NAMALWA (cell line): Measurements from ENCODE around the gene ANKRD44.
"Not testable (repeated sequence)": the region's sequence is repeated elsewhere in the genome, so short reads cannot be mapped to it uniquely, and the experiment has no call there.

Source experiments
- DNase-seq: peaks from one replicate; pipeline ENCODE4 v3.0.0-alpha.2; 2015; ENCODE audit warnings: low spot score

ANKRD44 gene

GRCh38 chr2:197076652-197077051 is 233.9 kb downstream of the ANKRD44 start:
- no peak for DNase-seq

- peak; percentile 54 for DNase-seq
Measured at GRCh38 chr2:197075754-197076337, 234.7 kb downstream of the ANKRD44 start.

GRCh38 chr2:197075281-197075680 is 235.3 kb downstream of the ANKRD44 start:
- DNase-seq = no peak

- no peak for DNase-seq
Measured at GRCh38 chr2:197073701-197074433, 236.7 kb downstream of the ANKRD44 start.

- DNase-seq = no peak
Measured at GRCh38 chr2:197073270-197073669, 237.3 kb downstream of the ANKRD44 start.

DNA sequence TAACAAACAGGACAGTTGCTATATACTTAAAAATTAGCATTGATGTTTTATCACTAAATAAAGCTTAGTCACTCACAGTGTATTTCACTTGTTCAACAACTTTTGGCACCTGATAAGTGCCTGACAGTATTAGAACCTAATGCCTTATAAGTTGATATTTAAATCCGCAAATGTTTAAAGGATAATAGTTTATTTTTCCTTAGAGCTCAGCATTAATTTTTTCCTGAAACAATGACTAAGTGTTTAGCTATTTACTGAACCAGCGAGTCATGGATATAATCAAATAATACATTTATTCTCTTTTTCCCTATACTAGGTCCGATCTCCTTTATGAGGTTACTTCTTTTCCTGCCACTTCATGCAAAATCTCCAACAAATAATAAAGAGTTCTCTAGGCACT is 238.0 kb downstream of the ANKRD44 start:
- DNase-seq = no peak

DNA sequence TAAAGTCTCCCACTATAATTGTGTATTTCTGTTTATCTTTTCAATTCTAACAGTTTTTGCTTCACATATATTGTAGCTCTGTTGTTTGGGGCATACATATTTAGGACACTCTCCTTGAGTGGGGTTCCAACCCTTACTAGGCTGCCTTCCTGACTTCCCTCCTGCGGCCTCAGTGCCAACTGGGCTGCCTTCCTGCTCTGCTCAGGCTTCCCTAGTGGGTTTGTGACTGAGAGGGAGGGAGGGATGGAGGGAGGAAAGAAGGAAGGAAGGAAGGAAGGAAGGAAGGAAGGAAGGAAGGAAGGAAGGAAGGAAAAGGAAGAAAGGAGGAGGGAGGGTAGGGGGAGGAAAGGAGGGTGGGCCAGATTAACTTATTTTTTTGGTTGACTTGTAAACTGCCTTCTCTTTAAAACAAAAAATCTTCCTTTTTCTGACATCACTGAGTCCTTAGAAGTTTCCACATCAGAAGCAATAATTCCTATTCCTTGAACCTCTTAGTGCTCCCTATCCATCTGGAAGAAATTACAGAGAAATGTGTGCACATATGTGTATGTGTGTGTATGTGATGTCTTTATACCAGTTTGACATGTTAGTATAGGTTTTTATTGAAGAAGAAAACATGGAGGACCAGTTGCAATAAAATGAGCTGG is 238.7 kb downstream of the ANKRD44 start:
- no peak for DNase-seq

DNA sequence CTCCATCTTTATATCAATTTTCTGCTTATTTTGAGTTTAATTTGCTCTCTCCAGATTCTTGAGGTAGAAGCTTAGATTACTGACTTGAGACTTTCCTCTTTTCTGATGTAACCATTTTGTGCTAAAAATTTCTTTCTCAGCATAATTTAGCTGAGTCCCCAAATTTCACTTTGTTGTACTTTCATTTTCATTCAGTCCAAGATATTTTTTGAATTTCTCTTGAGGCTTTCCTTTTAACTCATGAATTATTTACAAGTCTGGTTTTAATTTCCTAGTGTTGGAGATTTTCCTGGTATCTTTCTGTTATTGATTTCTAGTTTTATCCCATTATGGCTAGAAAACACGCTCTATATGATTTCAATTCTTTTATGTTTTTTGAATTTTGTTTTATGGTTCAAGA is 239.4 kb downstream of the ANKRD44 start:
- no peak for DNase-seq

DNA sequence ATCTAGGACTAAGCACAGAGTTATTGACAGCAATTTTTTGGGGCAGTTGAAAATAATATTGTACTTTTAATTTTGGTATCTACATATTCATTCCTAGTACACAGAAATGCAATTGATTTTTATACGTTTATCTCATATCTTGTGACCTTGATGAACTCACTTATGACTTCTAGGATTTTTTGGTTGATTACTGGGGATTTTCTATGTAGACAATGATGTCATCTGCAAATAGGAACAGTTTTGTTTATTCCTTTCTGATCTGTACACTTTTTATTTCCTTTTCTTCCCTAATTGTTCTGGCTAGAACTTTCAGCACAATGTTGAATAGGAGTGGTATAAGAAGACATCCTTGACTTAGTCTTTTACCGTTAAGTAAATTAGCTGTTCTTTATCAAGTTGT is 240.6 kb downstream of the ANKRD44 start:
- DNase-seq = no peak

GRCh38 chr2:197062574-197062973 is 248.0 kb downstream of the ANKRD44 start:
- not testable (repeated sequence) for DNase-seq

GRCh38 chr2:197059477-197059876 is 251.1 kb downstream of the ANKRD44 start:
- DNase-seq = no peak

GRCh38 chr2:197058777-197059300 is 251.7 kb downstream of the ANKRD44 start:
- no peak for DNase-seq

DNA sequence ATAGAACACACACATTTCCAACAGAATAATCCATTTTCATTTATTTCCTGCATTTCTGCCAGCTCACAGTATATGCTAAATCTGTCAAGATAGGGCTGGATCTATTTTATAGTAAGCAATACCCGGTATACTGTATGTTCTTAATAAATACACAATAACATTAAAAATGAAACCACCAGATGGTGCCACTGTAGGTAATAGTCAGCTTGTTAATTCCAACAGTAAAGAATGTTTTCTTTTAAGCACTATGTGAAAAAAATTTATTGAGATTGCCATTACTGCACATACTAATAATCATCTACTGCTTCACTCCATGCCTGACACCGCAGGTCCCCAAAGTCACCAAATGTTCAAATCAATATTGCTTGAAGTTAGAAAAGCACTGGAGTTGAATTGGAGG is 252.6 kb downstream of the ANKRD44 start:
- DNase-seq = peak; percentile 16

DNA sequence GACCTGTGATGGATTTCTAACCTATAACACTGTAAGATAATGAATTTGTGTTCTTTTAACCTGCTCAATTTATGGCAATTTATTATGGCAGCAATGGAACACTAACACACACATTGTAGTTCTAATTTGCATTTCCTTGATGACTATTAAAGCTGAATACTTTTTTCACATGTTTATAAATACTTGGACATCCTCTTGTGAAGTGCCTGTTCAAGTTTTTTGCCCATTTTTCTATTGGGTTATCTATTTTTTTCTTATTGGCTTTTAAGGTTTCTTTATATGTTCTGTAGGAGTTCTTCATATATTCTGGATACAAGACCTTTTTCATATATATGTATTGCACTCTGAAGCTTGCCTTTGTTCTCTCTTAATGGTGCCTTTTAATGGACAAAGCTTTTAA is 255.5 kb downstream of the ANKRD44 start:
- DNase-seq = no peak

DNA sequence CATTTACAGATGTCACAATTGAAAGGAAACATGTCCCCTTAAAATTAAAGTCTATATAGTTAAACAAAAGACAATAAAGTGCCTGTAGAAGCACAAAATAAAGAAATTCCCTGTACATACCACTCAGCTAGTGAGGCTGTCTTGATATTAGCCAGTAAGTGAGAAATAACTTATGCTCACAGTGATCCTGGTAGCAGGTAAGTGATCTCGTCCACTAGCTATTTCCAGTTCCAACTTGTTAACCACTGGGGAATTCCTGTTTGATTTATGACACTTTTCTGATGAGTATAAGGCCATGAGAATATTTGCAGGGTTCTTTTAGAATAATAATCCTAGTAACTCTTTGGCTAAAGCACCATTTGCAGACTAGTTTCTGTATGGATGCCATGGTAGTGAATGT is 256.1 kb downstream of the ANKRD44 start:
- no peak for DNase-seq

GRCh38 chr2:197052356-197052755 is 258.2 kb downstream of the ANKRD44 start:
- DNase-seq = no peak

GRCh38 chr2:197045115-197045514 is 265.5 kb downstream of the ANKRD44 start:
- DNase-seq = no peak

DNA sequence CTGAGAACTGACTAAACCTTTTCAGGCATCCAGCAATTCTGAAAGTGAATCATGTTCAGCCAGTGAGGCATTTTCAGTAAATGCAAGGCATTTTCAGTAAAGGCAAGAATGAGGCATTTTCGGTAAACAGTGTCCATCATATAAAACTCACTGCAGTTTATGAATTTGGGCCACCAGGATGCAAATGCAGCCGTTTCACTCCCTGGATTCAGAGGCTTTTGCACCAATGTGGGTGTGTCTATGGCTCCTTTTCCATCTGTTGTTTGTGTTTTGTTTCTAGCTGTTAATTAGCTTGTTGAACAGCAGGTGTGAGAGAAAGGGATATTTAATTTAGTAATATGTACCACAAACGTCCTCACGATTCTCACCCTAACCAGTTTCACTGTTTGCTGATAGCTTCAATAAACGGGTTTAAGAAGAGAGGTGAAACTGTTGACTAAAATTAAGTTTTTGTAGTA is 267.8 kb downstream of the ANKRD44 start:
- DNase-seq = no peak

DNA sequence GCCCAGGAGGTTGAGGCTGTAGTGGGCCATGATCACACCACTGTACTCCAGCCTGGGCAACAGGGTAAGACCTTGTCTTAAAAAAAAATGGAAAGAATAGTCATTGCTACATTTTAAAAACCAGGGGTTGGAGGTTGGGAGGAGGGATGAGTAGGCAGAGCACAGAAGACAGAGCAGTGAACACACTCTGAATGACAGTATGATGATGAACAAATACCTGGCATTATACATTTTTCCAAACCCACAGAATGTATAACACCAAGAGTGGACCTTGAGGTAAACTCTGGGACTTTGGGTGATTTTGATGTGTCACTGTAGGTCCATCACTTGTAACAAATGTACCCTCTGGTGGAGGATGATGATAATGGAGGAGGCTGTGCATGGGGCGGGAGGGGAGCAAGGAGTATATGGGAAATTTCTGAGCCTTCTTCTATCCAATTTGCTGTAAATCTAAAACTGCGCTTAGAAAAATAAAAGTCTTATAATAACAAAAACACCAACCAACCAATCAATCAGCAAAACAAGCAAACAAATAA is 272.6 kb downstream of the ANKRD44 start:
- no peak for DNase-seq

DNA sequence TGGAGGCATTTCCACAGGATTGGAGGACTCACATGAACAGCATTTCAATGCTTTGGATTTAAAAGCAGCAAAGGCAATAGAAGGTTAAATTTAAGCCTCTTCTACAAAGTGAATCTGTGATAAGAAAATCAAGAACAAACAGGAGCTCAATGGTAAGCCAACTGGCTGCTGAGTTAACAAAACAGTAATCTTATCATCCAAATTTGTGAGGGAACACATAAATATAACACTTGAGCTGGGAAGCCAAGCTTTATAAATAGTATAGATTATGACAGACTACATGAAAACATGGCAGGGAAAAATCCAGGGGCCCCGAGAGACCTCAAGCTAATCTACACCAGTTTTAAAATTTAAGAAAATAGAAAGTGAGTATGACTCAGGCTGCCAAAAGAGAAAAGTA is 275.6 kb downstream of the ANKRD44 start:
- DNase-seq = no peak

GRCh38 chr2:197034292-197034691 is 276.3 kb downstream of the ANKRD44 start:
- no peak for DNase-seq

- DNase-seq = no peak
Measured at GRCh38 chr2:197033222-197033621, 277.4 kb downstream of the ANKRD44 start.

- DNase-seq = no peak
Measured at GRCh38 chr2:197031803-197032202, 278.8 kb downstream of the ANKRD44 start.
